H1 (cell line): ENCODE results near the gene STAMBP. TPM values are rescaled to one million over a fixed set of nuclear protein-coding genes. Genes with fewer than 3 reads are reported as not detected.
"Not testable (repeated sequence)": the region's sequence is repeated elsewhere in the genome, so short reads cannot be mapped to it uniquely, and the experiment has no call there.

Experiments used
- CTCF ChIA-PET: fragments of 300-600 bp; sonication (Branson Sonifier 250); formaldehyde crosslinking; loops from one replicate; lab custom pipeline; 2021; ENCODE audit not compliant: partially characterized antibody; lab: Charles Lee
- POLR2A ChIA-PET: fragments of 300-600 bp; sonication (Branson Sonifier 250); formaldehyde crosslinking; loops from one replicate; lab custom pipeline; 2021; ENCODE audit warnings: inconsistent platforms; ENCODE audit not compliant: partially characterized antibody; lab: Charles Lee
- DNase-seq, 2 experiments: peaks; one replicate each; pipeline versions ENCODE4 v3.0.0 to v3.0.0-alpha.2; 2010 to 2022; ENCODE audit warnings: low spot score in 2 of 2, low read depth in 1 of 2, mixed read lengths in 1 of 2
- FAIRE-seq: peaks from 2 replicates; lab custom pipeline; 2011; peaks lifted over from hg19 to GRCh38; lab: Jason Lieb, UNC
- H2AFZ ChIP-seq: 2 replicates; pipeline ENCODE4 v1.8.1; 2012; ENCODE audit warnings: low read length, inconsistent platforms
- H2AK5ac ChIP-seq: 2 replicates; pipeline ENCODE4 v1.6.1; 2013; ENCODE audit warnings: low read depth, low read length
- H2BK120ac ChIP-seq: replicated peaks from 2 replicates; pipeline ENCODE3; 2013; ENCODE audit warnings: low read depth, low read length, inconsistent platforms
- H2BK12ac ChIP-seq: 2 replicates; pipeline ENCODE4 v1.6.1; 2013; ENCODE audit warnings: low read depth, low read length
- H2BK15ac ChIP-seq: 2 replicates; pipeline ENCODE4 v1.6.1; 2013; ENCODE audit warnings: low read length
- H2BK20ac ChIP-seq: 2 replicates; pipeline ENCODE4 v1.6.1; 2013; ENCODE audit warnings: low read length
- H2BK5ac ChIP-seq: 2 replicates; pipeline ENCODE4 v1.6.1; 2013; ENCODE audit warnings: low read depth, low read length
- H3K14ac ChIP-seq: 2 replicates; pipeline ENCODE4 v1.6.1; 2013; ENCODE audit warnings: inconsistent platforms; ENCODE audit not compliant: insufficient read length
- H3K18ac ChIP-seq: 2 replicates; pipeline ENCODE4 v1.6.1; 2013; ENCODE audit warnings: low read length; ENCODE audit errors: extremely low read depth
- H3K23ac ChIP-seq: 2 replicates; pipeline ENCODE4 v1.6.1; 2013; ENCODE audit warnings: inconsistent platforms; ENCODE audit not compliant: insufficient read length
- H3K23me2 ChIP-seq: 2 replicates; pipeline ENCODE4 v1.6.1; 2013; ENCODE audit warnings: low read depth, low read length
- H3K27ac ChIP-seq: 2 replicates; pipeline ENCODE4 v1.6.1; 2011; ENCODE audit warnings: low read depth, low read length, inconsistent platforms
- H3K27me3 ChIP-seq, 4 experiments: replicated peaks in 1 of 4; 1 replicate in 1 of 4; 2 replicates in 3 of 4; pipeline versions ENCODE4 v1.6.1 to v1.8.1; 2011 to 2013; ENCODE audit warnings: low read length in 3 of 4, mild to moderate bottlenecking in 3 of 4, inconsistent platforms in 2 of 4, mixed read lengths in 2 of 4, moderate library complexity in 1 of 4; ENCODE audit not compliant: control insufficient read depth in 3 of 4, insufficient read depth in 3 of 4; ENCODE audit errors: extremely low read depth in 1 of 4
- H3K36me3 ChIP-seq, 4 experiments: 2 replicates each; pipeline versions ENCODE4 v1.6.1 to v1.8.1; 2011 to 2013; ENCODE audit warnings: mild to moderate bottlenecking in 4 of 4, low read length in 3 of 4, moderate library complexity in 2 of 4, control low read depth in 1 of 4, inconsistent platforms in 1 of 4; ENCODE audit not compliant: insufficient read depth in 4 of 4, control insufficient read depth in 2 of 4
- H3K4ac ChIP-seq: replicated peaks from 2 replicates; pipeline ENCODE3; 2013; ENCODE audit warnings: low read length, low read depth, mixed read lengths, inconsistent platforms; ENCODE audit not compliant: insufficient read length
- H3K4me1 ChIP-seq, 4 experiments: replicated peaks in 1 of 4; 1 replicate in 1 of 4; 2 replicates in 3 of 4; pipeline versions ENCODE4 v1.6.1 to v1.8.1; 2011 to 2013; ENCODE audit warnings: low read length in 3 of 4, inconsistent platforms in 2 of 4, mixed read lengths in 1 of 4; ENCODE audit not compliant: insufficient read depth in 4 of 4, control insufficient read depth in 3 of 4
- H3K4me2 ChIP-seq, 2 experiments: 2 replicates each; pipeline versions ENCODE4 v1.6.1 to v1.8.1; 2011 to 2013; ENCODE audit warnings: low read depth in 2 of 2, low read length in 2 of 2, control low read depth in 1 of 2, inconsistent platforms in 1 of 2, mild to moderate bottlenecking in 1 of 2; ENCODE audit not compliant: insufficient read depth in 1 of 2
- H3K4me3 ChIP-seq, 4 experiments: fragments of 200-600, 300-600 bp in 1 of 4; sonication (generic), shearing (Covaris generic), sonication (Bioruptor Twin) in 1 of 4; 2 replicates each; pipeline versions ENCODE4 v1.5.1 to v1.8.1; 2011 to 2016; ENCODE audit warnings: low read length in 4 of 4, low read depth in 3 of 4, control low read depth in 2 of 4, inconsistent platforms in 2 of 4, mild to moderate bottlenecking in 2 of 4, mixed read lengths in 1 of 4, moderate library complexity in 1 of 4; ENCODE audit not compliant: insufficient read depth in 2 of 4; ENCODE audit errors: extremely low read depth in 1 of 4
- H3K56ac ChIP-seq: replicated peaks from 2 replicates; pipeline ENCODE3; 2013; ENCODE audit warnings: low read depth, mild to moderate bottlenecking, mixed read lengths, low read length, inconsistent platforms; ENCODE audit not compliant: insufficient read length
- H3K79me1 ChIP-seq: 2 replicates; pipeline ENCODE4 v1.6.1; 2013; ENCODE audit warnings: low read depth, low read length, control low read depth
- H3K79me2 ChIP-seq, 2 experiments: 2 replicates each; pipeline versions ENCODE4 v1.6.1 to v1.8.1; 2012 to 2013; ENCODE audit warnings: low read length in 2 of 2, mild to moderate bottlenecking in 2 of 2, inconsistent platforms in 1 of 2; ENCODE audit not compliant: insufficient read depth in 2 of 2, control insufficient read depth in 1 of 2
- H3K9ac ChIP-seq, 4 experiments: replicated peaks in 1 of 4; 1 replicate in 1 of 4; 2 replicates in 3 of 4; pipeline versions ENCODE4 v1.6.1 to v1.8.1; 2011 to 2013; ENCODE audit warnings: low read depth in 3 of 4, low read length in 3 of 4, control low read depth in 2 of 4, mild to moderate bottlenecking in 2 of 4, moderate library complexity in 2 of 4, inconsistent platforms in 1 of 4; ENCODE audit errors: extremely low read depth in 1 of 4
- H3K9me3 ChIP-seq, 2 experiments: 2 replicates each; pipeline versions ENCODE4 v1.6.1 to v1.8.1; 2012 to 2013; ENCODE audit warnings: mild to moderate bottlenecking in 2 of 2, moderate library complexity in 2 of 2, control low read depth in 1 of 2, inconsistent platforms in 1 of 2, low read depth in 1 of 2, low read length in 1 of 2, mixed read lengths in 1 of 2; ENCODE audit not compliant: insufficient read depth in 2 of 2
- H4K20me1 ChIP-seq, 2 experiments: replicated peaks in 1 of 2; 2 replicates each; pipeline versions ENCODE3 to v1.8.1; 2011 to 2013; ENCODE audit warnings: inconsistent platforms in 2 of 2, low read length in 2 of 2, mild to moderate bottlenecking in 1 of 2; ENCODE audit not compliant: insufficient read depth in 2 of 2, control insufficient read depth in 1 of 2
- H4K5ac ChIP-seq: 2 replicates; pipeline ENCODE4 v1.6.1; 2013; ENCODE audit warnings: low read length, low read depth, mixed read lengths, inconsistent platforms; ENCODE audit not compliant: insufficient read length
- H4K8ac ChIP-seq: 2 replicates; pipeline ENCODE4 v1.8.0; 2013; ENCODE audit warnings: mild to moderate bottlenecking, moderate library complexity, low read length, inconsistent platforms; ENCODE audit not compliant: insufficient read depth; ENCODE audit errors: extremely low read depth
- H4K91ac ChIP-seq: replicated peaks from 2 replicates; pipeline ENCODE3; 2013; ENCODE audit warnings: low read length, mixed read lengths, inconsistent platforms; ENCODE audit not compliant: insufficient read length
- CHD2 ChIP-seq: IDR thresholded peaks from 2 replicates; pipeline ENCODE4 v1.6.1; 2012; ENCODE audit warnings: low read length, improper control_type of control experiment
- WGBS, 2 experiments: shearing (Covaris generic) in 1 of 2; methylation state at CpG; one replicate each; pipeline versions ENCODE4 v1.1.6 to v1.1.7; 2013 to 2015; ENCODE audit warnings: low lambda C conversion rate in 2 of 2, mixed read lengths in 2 of 2, inconsistent platforms in 1 of 2, low coverage in 1 of 2, missing lambda C conversion rate in 1 of 2; ENCODE audit not compliant: insufficient replicate concordance in 2 of 2, insufficient coverage in 1 of 2, insufficient read length in 1 of 2; ENCODE audit errors: extremely low coverage in 1 of 2, missing lambda C conversion rate in 1 of 2; 5-methylcytosine and 5-hydroxymethylcytosine counted together
- polyA plus RNA-seq, 7 experiments: library from polyadenylated mRNA; depleted of rRNA in 3 of 7; stranded (reverse) in 5 of 7; unstranded in 2 of 7; fragments of >200 nt in 5 of 7; fragments of 200-250 nt in 2 of 7; gene quantifications; 1 replicate in 5 of 7; 2 replicates in 1 of 7; 4 replicates in 1 of 7; pipeline versions ENCODE4 v1.2.1 to v1.2.3, GENCODE V29; 2011 to 2013; ENCODE audit warnings: missing spikeins in 2 of 7, mixed read lengths in 2 of 7
- total RNA-seq: library from RNA; stranded (reverse); fragmentation: NEBNext Ultra II Directional; extraction: Animal tissue kit (Norgen Biotek cat#: 25700); gene quantifications from 2 replicates; pipeline ENCODE4 v1.2.1, GENCODE V29; 2021
- TF ChIP-seq, protein P1 (sequence below): IDR thresholded peaks from 2 replicates; pipeline ENCODE4 v1.6.1; 2012; ENCODE audit warnings: inconsistent platforms

Gene STAMBP
- total and polyA plus RNA-seq, 2 of the 8 experiments (the other 6 are each of a cell fraction or from before 2014, with no cell fraction given) = 35.8 to 49.7 TPM

DNA sequence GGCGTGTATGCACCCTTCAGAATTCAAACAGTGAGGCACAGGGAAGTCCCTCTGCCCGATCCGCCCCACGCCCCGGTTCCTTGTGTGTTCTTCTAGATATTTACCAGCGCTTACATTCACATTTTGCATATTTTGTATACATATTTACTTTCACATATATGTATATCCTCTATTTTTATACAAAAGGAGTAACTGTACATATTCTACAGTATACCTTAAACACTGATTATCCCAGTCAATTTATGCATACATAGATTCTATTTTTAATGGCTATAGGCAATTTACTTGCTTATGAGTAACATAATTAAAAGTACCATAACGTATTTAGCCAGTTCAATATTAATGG, 48.6 kb upstream of the STAMBP start (continued):
- TF ChIP-seq, protein P1, sequence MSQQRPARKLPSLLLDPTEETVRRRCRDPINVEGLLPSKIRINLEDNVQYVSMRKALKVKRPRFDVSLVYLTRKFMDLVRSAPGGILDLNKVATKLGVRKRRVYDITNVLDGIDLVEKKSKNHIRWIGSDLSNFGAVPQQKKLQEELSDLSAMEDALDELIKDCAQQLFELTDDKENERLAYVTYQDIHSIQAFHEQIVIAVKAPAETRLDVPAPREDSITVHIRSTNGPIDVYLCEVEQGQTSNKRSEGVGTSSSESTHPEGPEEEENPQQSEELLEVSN = no peak
- TF ChIP-seq CHD2 = no peak

DNA sequence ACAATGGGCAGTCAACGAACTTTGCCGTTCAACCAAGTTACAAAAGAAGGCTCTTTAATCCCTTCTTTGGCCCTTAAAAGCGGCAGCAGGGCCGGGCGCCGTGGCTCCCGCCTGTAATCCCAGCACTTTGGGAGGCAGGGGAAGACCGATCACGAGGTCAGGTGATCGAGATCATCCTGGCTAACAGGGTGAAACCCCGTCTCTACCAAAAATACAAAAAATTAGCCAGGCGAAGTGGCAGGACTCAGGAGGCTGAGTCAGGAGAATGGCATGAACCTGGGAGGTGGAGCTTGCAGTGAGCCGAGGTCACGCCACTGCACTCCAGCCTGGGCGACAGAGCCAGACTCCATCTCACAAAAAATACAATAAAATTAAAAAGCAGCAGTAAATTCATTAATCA, 45.4 kb upstream of the STAMBP start:
- H3K4ac ChIP-seq, H3K18ac ChIP-seq, H2BK15ac ChIP-seq, H3K4me3 ChIP-seq, H4K8ac ChIP-seq, H3K27me3 ChIP-seq, FAIRE-seq, POLR2A ChIA-PET, H2AK5ac ChIP-seq, H2BK5ac ChIP-seq, H3K14ac ChIP-seq, H2BK120ac ChIP-seq, H4K5ac ChIP-seq, H3K4me1 ChIP-seq, CTCF ChIA-PET, H3K4me2 ChIP-seq, H3K36me3 ChIP-seq, H3K9ac ChIP-seq, H3K79me1 ChIP-seq, H3K23me2 ChIP-seq, H4K91ac ChIP-seq, H3K23ac ChIP-seq, H4K20me1 ChIP-seq, DNase-seq, H2BK20ac ChIP-seq, H3K56ac ChIP-seq, H3K27ac ChIP-seq, H2BK12ac ChIP-seq, H3K9me3 ChIP-seq: not testable (repeated sequence)
- Histone ChIP-seq H2AFZ (peak overlapping the region; percentile 91), H3K79me2 (peaks cover 0 to 12% of the 10 kb centered on the region in 2 experiments; a peak in 2 of 4 replicates)
- WGBS, 2 experiments = 88% methylated on average over 15 of the region's 15 CpGs; no CpG with 5 or more reads in 1 of the 2 experiments
